ENCODE measurements around the gene MPIG6B. TPM values are rescaled to one million over a fixed set of nuclear protein-coding genes. Genes with fewer than 3 reads are reported as not detected.

The MPIG6B gene
- total and polyA plus RNA-seq, 2 experiments from 2014 or later: not detected

- in situ Hi-C loops (cut with MboI): no loop called here
- Histone ChIP-seq H4K20me1 (ENCODE audit: insufficient read depth) (no peaks in the 10 kb centered on the region), H3K4me3 (no peak overlapping the region), H3K79me2 (ENCODE audit: insufficient read depth) (no peaks in the 10 kb centered on the region), H3K27me3 (replicated peaks; ENCODE audit: insufficient read depth) (no peaks in the 10 kb centered on the region), H3K36me3 (ENCODE audit: low read depth) (no peaks in the 10 kb centered on the region), H3K4me2 (ENCODE audit: unreplicated experiment) (no peak overlapping the region), H3K9me2 (ENCODE audit: insufficient read depth) (no peaks in the 10 kb centered on the region), H3K27ac (no peak overlapping the region), H3F3A (ENCODE audit: insufficient read depth) (no peaks in the 10 kb centered on the region), H3K9ac (no peak overlapping the region), H2AFZ (no peak overlapping the region), H3K9me3 (ENCODE audit: low read depth) (no peaks in the 10 kb centered on the region), H3K4me1 (ENCODE audit: insufficient read depth) (peaks cover 9% of the 10 kb centered on the region)
- no peak for TF ChIP-seq EZH2 (IDR thresholded peaks at IDR 0.05; ENCODE audit: insufficient read depth, poor library complexity, severe bottlenecking)
- no peak for TF ChIP-seq EZH2phosphoT487 (IDR thresholded peaks at IDR 0.05; ENCODE audit: insufficient read depth, low read depth)
- no peak for DNase-seq
- 80 to 87% methylated on average over 5 of the region's 5 CpGs for WGBS, 2 experiments (ENCODE audit: low coverage in 1 of 2, low lambda C conversion rate in 2 of 2, missing lambda C conversion rate in 2 of 2)
Observed at GRCh38 chr6:31760790-31761189, 37.6 kb downstream of the MPIG6B start.

GRCh38 chr6:31761343-31761742 lies 38.2 kb downstream of the MPIG6B start:
- Histone ChIP-seq H3F3A (ENCODE audit: insufficient read depth) (no peaks in the 10 kb centered on the region), H3K4me3 (no peak overlapping the region), H3K27ac (no peak overlapping the region), H3K4me1 (ENCODE audit: insufficient read depth) (peaks cover 9% of the 10 kb centered on the region), H3K36me3 (ENCODE audit: low read depth) (no peaks in the 10 kb centered on the region), H4K20me1 (ENCODE audit: insufficient read depth) (no peaks in the 10 kb centered on the region), H3K79me2 (ENCODE audit: insufficient read depth) (no peaks in the 10 kb centered on the region), H2AFZ (no peak overlapping the region), H3K9me2 (ENCODE audit: insufficient read depth) (no peaks in the 10 kb centered on the region), H3K9me3 (ENCODE audit: low read depth) (no peaks in the 10 kb centered on the region), H3K4me2 (ENCODE audit: unreplicated experiment) (no peak overlapping the region), H3K9ac (no peak overlapping the region), H3K27me3 (replicated peaks; ENCODE audit: insufficient read depth) (no peaks in the 10 kb centered on the region)
- WGBS, 2 experiments (ENCODE audit: low coverage in 1 of 2, low lambda C conversion rate in 2 of 2, missing lambda C conversion rate in 2 of 2): 97 to 100% methylated on average over 8 of the region's 8 CpGs
- no peak for TF ChIP-seq EZH2phosphoT487 (IDR thresholded peaks at IDR 0.05; ENCODE audit: insufficient read depth, low read depth)
- TF ChIP-seq EZH2 (IDR thresholded peaks at IDR 0.05; ENCODE audit: insufficient read depth, poor library complexity, severe bottlenecking): no peak
- DNase-seq: no peak
- in situ Hi-C loops (cut with MboI): no loop called here

GRCh38 chr6:31762356-31762755 lies 39.2 kb downstream of the MPIG6B start, which contains the start of gene SAPCD1:
Gene SAPCD1, plus strand, starts transcription at chr6:31762656. Its CDS starts 399 bp downstream, at chr6:31763055.
- H3K9me2 ChIP-seq (ENCODE audit: insufficient read depth): no peaks in the 10 kb centered on the region
- no peak within 1 kb of the TSS for H3K4me3 ChIP-seq
- H3K79me2 ChIP-seq (ENCODE audit: insufficient read depth): no peaks in the 10 kb centered on the region
- in situ Hi-C loops (cut with MboI): no loop called here
- H3K9me3 ChIP-seq (ENCODE audit: low read depth): no peaks in the 10 kb centered on the region
- no peak for DNase-seq
- WGBS, 2 experiments (ENCODE audit: low coverage in 1 of 2, low lambda C conversion rate in 2 of 2, missing lambda C conversion rate in 2 of 2): 78 to 83% methylated on average over 4 of the region's 4 CpGs
- no peaks in the 10 kb centered on the region for H4K20me1 ChIP-seq (ENCODE audit: insufficient read depth)
- H3K9ac ChIP-seq: 0 out of 2 replicates have a peak within 1 kb of the TSS, but pooled peaks have one; percentile 15
- peaks cover 9% of the 10 kb centered on the region for H3K4me1 ChIP-seq (ENCODE audit: insufficient read depth)
- no peak within 1 kb of the TSS for H2AFZ ChIP-seq
- no peaks in the 10 kb centered on the region for H3F3A ChIP-seq (ENCODE audit: insufficient read depth)
- H3K27me3 ChIP-seq (replicated peaks; ENCODE audit: insufficient read depth): no peaks in the 10 kb centered on the region
- no peak within 1 kb of the TSS for H3K27ac ChIP-seq
- TF ChIP-seq EZH2phosphoT487 (IDR thresholded peaks at IDR 0.05; ENCODE audit: insufficient read depth, low read depth) (no peak), EZH2 (IDR thresholded peaks at IDR 0.05; ENCODE audit: insufficient read depth, poor library complexity, severe bottlenecking) (no peak)
- no peaks in the 10 kb centered on the region for H3K36me3 ChIP-seq (ENCODE audit: low read depth)
- H3K4me2 ChIP-seq (ENCODE audit: unreplicated experiment): no peak within 1 kb of the TSS

GRCh38 chr6:31762878-31763618 lies 39.9 kb downstream of the MPIG6B start:
- in situ Hi-C loops (cut with MboI): no loop called here

More at GRCh38 chr6:31762878-31763618, 39.9 kb downstream of the MPIG6B start:
- H3K4me1 ChIP-seq (ENCODE audit: insufficient read depth): peaks cover 9% of the 10 kb centered on the region
- TF ChIP-seq EZH2 (IDR thresholded peaks at IDR 0.05; ENCODE audit: insufficient read depth, poor library complexity, severe bottlenecking) (no peak), EZH2phosphoT487 (IDR thresholded peaks at IDR 0.05; ENCODE audit: insufficient read depth, low read depth) (no peak)
- WGBS, 2 experiments (ENCODE audit: low coverage in 1 of 2, low lambda C conversion rate in 2 of 2, missing lambda C conversion rate in 2 of 2): 85 to 88% methylated on average over 7 to 8 of the region's 8 CpGs
- H3F3A ChIP-seq (ENCODE audit: insufficient read depth): no peaks in the 10 kb centered on the region
- H2AFZ ChIP-seq: no peak overlapping the region
- DNase-seq: no peak
- 0 out of 2 replicates have a peak overlapping the region, but pooled peaks have one; percentile 15 for H3K9ac ChIP-seq
- H3K36me3 ChIP-seq (ENCODE audit: low read depth): no peaks in the 10 kb centered on the region
- H3K9me3 ChIP-seq (ENCODE audit: low read depth): no peaks in the 10 kb centered on the region
- no peak overlapping the region for H3K27ac ChIP-seq
- H3K4me3 ChIP-seq: no peak overlapping the region
- H3K4me2 ChIP-seq (ENCODE audit: unreplicated experiment): no peak overlapping the region
- no peaks in the 10 kb centered on the region for H3K27me3 ChIP-seq (replicated peaks; ENCODE audit: insufficient read depth)
- no peaks in the 10 kb centered on the region for H4K20me1 ChIP-seq (ENCODE audit: insufficient read depth)
- no peaks in the 10 kb centered on the region for H3K9me2 ChIP-seq (ENCODE audit: insufficient read depth)
- H3K79me2 ChIP-seq (ENCODE audit: insufficient read depth): no peaks in the 10 kb centered on the region

Data from GM23248 (cell line).